T47D (cell line): ENCODE results near the gene ITIH5.

ENCODE experiments used
- DNase-seq, 2 experiments: peaks; one replicate each; pipeline versions ENCODE4 v3.0.0 to v3.0.0-alpha.2; 2011 to 2012; ENCODE audit warnings: low read depth in 1 of 2, low spot score in 1 of 2
- JUND ChIP-seq: IDR thresholded peaks from 2 replicates; pipeline ENCODE4 v1.6.1; 2012; ENCODE audit warnings: low read depth
- in situ Hi-C: cut with HindIII; loops from 2 replicates; pipeline ENCODE4 v1.10.0; 2016; ENCODE audit warnings: low sequenced_read_pairs, low pct_unique_long_range_greater_than_20kb

Gene ITIH5

DNA sequence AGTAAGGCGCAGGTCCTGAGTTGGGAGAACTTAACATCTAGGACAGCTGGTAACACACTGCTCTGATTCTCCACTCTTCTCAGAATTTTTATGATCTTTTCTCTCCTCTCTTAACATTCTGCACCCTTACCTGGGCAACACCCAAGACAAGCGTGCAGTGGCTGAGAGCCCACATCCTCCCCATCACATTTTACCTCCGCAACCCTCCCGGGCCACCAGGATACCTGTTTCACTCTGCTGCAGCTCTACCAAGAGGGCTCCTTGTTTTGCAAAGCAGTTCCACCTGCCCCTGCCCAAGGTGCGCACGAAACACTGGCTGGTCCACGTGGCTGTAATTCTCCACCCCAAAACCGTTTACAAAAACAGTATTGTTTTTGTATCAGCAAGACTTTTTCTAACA is 81.5 kb downstream of the ITIH5 start:
- in situ Hi-C loops: no loop called here

DNA sequence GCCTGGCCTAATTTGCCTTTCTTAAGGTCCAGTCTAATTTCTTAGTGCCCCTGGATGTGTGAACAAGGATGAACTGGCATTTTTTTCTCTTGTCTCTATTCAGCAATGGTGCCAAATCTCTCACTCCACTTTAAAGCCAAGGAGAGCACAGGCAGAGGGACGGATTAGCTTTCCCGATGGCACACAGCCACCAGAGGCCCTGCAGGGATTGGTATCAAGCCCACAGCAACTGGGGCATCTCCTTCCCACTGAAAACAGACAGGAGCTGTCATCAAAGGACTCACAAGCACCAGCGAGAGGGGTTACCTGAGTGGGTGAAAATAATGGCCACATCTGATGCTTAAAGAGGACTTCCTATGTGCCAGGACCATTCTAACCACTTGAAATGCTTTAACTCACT is 83.1 kb downstream of the ITIH5 start:
- DNase-seq: no peak
- no peak for TF ChIP-seq JUND
- in situ Hi-C loops: no loop called here

More for the DNA sequence above, 81.5 kb downstream of the ITIH5 start:
- TF ChIP-seq JUND: no peak
- DNase-seq: no peak

GRCh38 chr10:7580520-7580919 is 86.2 kb downstream of the ITIH5 start:
- in situ Hi-C loops: no loop called here
- no peak for TF ChIP-seq JUND
- no peak for DNase-seq

DNA sequence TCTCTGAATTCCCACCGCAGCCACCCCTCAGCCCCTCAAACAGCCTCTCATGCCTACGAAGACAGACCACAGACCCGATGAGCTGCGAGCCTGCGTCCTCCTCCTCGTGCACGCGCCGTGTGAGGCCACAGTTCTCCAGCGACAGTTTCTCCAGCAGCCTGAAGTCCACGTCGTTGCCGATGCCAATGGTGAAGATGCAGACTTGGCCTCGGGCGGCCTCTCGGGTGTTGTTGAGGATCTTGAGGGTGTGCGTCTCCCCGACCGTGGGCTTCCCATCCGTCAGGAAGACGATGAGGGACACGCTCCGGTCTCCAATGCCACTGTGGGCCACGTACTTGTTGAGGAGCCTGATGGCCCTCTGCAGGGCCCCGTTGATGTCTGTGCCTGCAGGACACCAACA is 87.1 kb downstream of the ITIH5 start:
- no peak for TF ChIP-seq JUND
- no peak for DNase-seq
- in situ Hi-C loops: no loop called here

- DNase-seq: no peak
- TF ChIP-seq JUND: no peak
- in situ Hi-C loops: no loop called here
These were observed 89.2 kb downstream of the ITIH5 start for GRCh38 chr10:7577579-7577978.

DNA sequence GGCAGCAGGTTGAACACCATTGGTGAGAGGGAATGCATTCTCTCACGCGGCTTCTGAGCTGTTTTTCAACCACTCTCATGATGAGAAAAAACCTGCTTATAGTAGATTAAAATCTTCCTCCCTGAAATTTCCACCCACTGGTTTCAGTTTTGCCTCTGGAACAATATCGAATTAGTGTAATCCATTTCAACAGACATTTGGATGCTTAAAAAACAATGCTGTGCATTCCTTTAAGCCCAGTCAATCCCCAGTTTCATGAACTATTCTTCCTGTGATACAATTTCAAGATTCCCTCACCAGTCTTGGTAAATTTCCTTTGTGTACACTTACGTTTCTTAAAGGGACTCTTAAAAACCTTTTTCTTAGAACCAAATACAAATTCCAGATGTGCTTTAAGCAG is 89.6 kb downstream of the ITIH5 start:
- in situ Hi-C loops: no loop called here
- no peak for TF ChIP-seq JUND
- no peak for DNase-seq

DNA sequence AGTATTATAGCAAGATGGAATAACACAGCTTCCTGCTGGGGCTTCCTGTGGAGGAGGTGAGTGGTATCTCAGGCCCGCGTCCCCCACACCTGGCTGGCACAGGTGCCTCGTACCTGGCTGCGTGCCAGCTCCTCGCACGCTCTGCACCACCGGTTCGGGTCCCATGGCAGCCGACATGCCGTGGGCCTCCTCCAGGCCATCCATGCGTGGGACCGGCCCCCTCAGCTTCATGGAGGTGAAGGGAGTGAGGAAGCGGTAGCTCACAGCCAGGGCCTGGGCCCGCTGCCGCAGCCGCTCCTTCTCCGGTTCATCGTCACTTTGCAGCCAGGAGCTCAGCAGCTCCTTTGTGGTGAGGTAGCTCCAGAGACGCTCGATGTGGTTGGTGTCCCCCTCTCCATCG is 90.4 kb downstream of the ITIH5 start:
- TF ChIP-seq JUND: no peak
- in situ Hi-C loops: no loop called here
- no peak for DNase-seq

DNA sequence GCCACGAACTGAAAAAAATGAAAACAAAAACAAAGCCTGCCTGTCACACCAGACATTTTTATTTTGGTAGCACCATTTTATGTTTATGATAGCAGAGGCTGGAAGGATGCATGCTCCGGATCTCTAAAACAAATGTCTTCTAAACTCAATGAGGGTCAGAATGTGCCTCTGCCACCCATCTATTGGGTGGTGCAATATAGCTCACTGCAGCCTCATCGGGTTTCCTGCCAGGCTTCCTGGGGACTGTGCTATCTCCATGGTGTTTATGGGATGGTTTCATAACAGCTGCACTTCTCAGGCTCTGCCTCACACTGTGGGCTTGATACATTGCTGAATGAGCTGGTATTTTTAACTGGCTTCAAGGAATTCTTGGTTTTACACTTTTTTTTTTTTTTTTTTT is 94.4 kb downstream of the ITIH5 start:
- in situ Hi-C loops: no loop called here
- TF ChIP-seq JUND: no peak
- no peak for DNase-seq

GRCh38 chr10:7571981-7572380 is 94.8 kb downstream of the ITIH5 start:
- in situ Hi-C loops: no loop called here
- TF ChIP-seq JUND: no peak
- no peak for DNase-seq

GRCh38 chr10:7567911-7568620 is 98.7 kb downstream of the ITIH5 start:
- in situ Hi-C loops: no loop called here
- TF ChIP-seq JUND: no peak
- DNase-seq: no peak

DNA sequence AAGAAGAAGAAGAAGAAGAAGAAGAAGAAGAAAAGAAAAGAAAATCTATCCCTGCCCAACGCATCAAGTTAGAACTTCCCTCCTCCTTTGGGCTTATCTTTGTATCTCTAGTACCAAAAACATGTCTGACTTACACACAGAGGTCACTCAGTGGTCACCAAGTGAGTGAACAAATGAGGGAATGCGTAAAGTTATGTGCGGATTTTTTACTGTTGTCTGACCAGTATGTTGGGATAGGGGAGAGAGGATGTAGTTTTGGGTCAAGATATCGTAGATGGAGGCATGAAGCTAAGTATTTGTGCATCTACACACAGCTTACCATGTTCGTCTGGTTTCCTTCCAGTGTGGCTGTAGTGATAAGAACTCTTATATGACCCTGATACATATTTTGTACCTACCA is 99.9 kb downstream of the ITIH5 start:
- DNase-seq: no peak
- no peak for TF ChIP-seq JUND
- in situ Hi-C loops: no loop called here

DNA sequence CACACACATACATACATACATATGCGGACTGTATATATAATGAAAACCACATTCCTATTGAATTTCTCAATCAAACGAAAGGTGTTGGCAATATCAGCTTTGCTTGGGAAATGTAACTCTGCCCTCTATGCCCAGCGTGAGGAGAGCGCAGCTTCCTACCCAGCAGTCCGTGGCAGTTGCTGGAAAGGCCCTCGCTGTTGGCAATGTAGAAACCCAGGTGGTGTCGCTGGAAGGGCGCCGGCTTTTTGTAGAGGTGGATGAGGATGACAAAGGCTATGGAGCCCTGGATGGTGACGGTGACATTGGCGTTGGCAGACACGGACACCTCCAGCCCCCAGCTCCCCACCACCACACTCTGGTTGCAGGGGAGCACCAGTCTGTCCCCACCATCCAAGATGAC is 100.9 kb downstream of the ITIH5 start:
- TF ChIP-seq JUND: no peak
- DNase-seq: no peak
- in situ Hi-C loops: no loop called here

- in situ Hi-C loops: no loop called here
These were observed 103.0 kb downstream of the ITIH5 start for GRCh38 chr10:7563770-7564169.

DNA sequence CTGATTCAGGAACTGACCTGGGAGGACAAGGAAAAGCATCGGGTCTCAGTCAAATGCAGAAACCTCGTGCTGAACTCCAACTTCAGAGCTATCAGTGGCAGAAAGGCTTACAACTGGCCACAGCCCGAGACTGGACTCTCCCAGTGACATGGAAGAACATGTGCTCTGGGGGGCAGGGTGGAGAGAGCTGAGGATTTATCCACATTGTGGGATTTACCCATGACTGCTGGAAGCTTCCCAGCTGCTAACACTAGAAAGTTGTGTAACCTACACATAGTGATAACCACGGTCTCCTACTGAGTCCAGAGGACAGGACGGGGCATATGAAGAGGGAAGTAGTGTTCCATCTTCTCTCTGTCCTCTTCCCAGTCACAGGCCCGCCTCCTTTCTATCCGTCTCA is 103.4 kb downstream of the ITIH5 start:
- no peak for DNase-seq
- TF ChIP-seq JUND: no peak
- in situ Hi-C loops: no loop called here

More at GRCh38 chr10:7563770-7564169, 103.0 kb downstream of the ITIH5 start:
- DNase-seq: no peak
- TF ChIP-seq JUND: no peak
